ENCODE data around the gene GMDS. TPM values are rescaled to one million over a fixed set of nuclear protein-coding genes. Genes with fewer than 3 reads are reported as not detected.

The GMDS gene
- total and polyA plus RNA-seq, 2 experiments from 2014 or later = 30.1 to 36.5 TPM

DNA sequence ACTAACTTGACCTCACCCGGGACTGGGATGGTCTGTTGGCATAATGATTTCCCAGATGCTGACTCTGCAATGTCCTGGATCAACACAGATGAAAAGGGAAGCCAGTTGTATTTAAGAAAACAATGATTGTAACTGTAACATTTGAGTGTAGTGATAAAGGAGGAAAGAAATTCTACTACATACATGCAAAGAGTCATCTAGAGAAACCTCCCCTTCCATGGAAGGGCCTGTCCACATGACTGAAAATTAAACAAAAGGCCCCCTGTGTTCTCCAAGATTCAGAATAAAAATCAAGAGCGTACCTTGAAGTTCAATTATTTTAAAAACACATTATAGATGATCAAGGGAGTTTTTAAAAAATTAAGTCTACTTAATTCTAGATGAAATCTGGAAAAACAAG is 484.5 kb downstream of the GMDS start:
- H3K27ac Mint-ChIP-seq = peak overlapping the region; percentile 24; the same call in 1 of the 2 replicates
- Histone ChIP-seq H4K20me1 (replicated peaks; ENCODE audit: insufficient read depth) (no peaks in the 10 kb centered on the region), H3K79me2 (replicated peaks; ENCODE audit: insufficient read depth) (no peaks in the 10 kb centered on the region), H3K36me3 (ENCODE audit: insufficient read depth) (no peaks in the 10 kb centered on the region), H3K27ac (ENCODE audit: low read depth) (no peak overlapping the region), H3K27me3 (ENCODE audit: insufficient read depth) (no peaks in the 10 kb centered on the region), H3K4me1 (ENCODE audit: insufficient read depth) (no peaks in the 10 kb centered on the region), H3K4me2 (no peak overlapping the region), H3K4me3 (no peak overlapping the region), H2AFZ (no peak overlapping the region), H3F3A (replicated peaks; ENCODE audit: low read depth) (no peaks in the 10 kb centered on the region), H3K9me2 (ENCODE audit: insufficient read depth) (peaks cover 3% of the 10 kb centered on the region; the same call in 1 of the 2 replicates)
- ATAC-seq = no peak
- no peak overlapping the region for H3K4me3 Mint-ChIP-seq
- H3K4me1 Mint-ChIP-seq = peaks cover 7% of the 10 kb centered on the region; the same call in 2 of the 3 replicates
- H3K9me3 Mint-ChIP-seq = no peaks in the 10 kb centered on the region
- TF ChIP-seq, protein P1, sequence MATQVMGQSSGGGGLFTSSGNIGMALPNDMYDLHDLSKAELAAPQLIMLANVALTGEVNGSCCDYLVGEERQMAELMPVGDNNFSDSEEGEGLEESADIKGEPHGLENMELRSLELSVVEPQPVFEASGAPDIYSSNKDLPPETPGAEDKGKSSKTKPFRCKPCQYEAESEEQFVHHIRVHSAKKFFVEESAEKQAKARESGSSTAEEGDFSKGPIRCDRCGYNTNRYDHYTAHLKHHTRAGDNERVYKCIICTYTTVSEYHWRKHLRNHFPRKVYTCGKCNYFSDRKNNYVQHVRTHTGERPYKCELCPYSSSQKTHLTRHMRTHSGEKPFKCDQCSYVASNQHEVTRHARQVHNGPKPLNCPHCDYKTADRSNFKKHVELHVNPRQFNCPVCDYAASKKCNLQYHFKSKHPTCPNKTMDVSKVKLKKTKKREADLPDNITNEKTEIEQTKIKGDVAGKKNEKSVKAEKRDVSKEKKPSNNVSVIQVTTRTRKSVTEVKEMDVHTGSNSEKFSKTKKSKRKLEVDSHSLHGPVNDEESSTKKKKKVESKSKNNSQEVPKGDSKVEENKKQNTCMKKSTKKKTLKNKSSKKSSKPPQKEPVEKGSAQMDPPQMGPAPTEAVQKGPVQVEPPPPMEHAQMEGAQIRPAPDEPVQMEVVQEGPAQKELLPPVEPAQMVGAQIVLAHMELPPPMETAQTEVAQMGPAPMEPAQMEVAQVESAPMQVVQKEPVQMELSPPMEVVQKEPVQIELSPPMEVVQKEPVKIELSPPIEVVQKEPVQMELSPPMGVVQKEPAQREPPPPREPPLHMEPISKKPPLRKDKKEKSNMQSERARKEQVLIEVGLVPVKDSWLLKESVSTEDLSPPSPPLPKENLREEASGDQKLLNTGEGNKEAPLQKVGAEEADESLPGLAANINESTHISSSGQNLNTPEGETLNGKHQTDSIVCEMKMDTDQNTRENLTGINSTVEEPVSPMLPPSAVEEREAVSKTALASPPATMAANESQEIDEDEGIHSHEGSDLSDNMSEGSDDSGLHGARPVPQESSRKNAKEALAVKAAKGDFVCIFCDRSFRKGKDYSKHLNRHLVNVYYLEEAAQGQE (IDR thresholded peaks at IDR 0.05; ENCODE audit: unreplicated experiment) = no peak
- H3K36me3 Mint-ChIP-seq (ENCODE audit: low read depth) = no peaks in the 10 kb centered on the region
- DNase-seq (ENCODE audit: low spot score) = no peak
- H3K27me3 Mint-ChIP-seq (ENCODE audit: insufficient read depth, low read depth, poor library complexity) = no peaks in the 10 kb centered on the region

DNA sequence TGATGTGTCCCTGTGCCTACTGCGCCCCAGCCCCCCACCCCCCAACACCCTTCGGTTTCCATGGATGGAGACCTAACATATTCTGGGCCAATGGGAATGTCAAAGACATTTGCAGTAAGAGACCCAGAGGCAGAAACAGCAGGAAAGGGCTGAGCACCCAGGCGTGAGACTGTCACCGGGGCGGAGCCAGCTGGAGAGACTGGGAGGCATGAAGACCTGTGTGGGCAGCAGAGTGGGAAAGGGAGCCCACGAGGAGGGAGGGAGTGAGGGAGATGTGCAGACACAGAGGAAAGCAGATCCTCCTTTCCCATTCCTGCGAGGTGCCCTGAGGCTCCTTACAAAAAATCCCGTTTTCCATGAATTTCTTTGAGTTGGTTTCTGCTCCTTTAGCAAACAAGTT is 485.5 kb downstream of the GMDS start:
- no peaks in the 10 kb centered on the region for H3K36me3 Mint-ChIP-seq (ENCODE audit: low read depth)
- Histone ChIP-seq H3K4me3 (no peak overlapping the region), H3K36me3 (ENCODE audit: insufficient read depth) (no peaks in the 10 kb centered on the region), H3K27ac (ENCODE audit: low read depth) (no peak overlapping the region), H3K79me2 (replicated peaks; ENCODE audit: insufficient read depth) (no peaks in the 10 kb centered on the region), H3F3A (replicated peaks; ENCODE audit: low read depth) (no peaks in the 10 kb centered on the region), H3K9me2 (ENCODE audit: insufficient read depth) (peaks cover 3% of the 10 kb centered on the region; the same call in 1 of the 2 replicates), H2AFZ (no peak overlapping the region), H3K27me3 (ENCODE audit: insufficient read depth) (no peaks in the 10 kb centered on the region), H3K4me2 (no peak overlapping the region), H3K4me1 (ENCODE audit: insufficient read depth) (no peaks in the 10 kb centered on the region), H4K20me1 (replicated peaks; ENCODE audit: insufficient read depth) (no peaks in the 10 kb centered on the region)
- H3K27ac Mint-ChIP-seq = no peak overlapping the region
- no peak overlapping the region for H3K4me3 Mint-ChIP-seq
- H3K9me3 Mint-ChIP-seq = no peaks in the 10 kb centered on the region
- DNase-seq (ENCODE audit: low spot score) = no peak
- peaks cover 7% of the 10 kb centered on the region; the same call in 2 of the 3 replicates for H3K4me1 Mint-ChIP-seq
- ATAC-seq = no peak
- H3K27me3 Mint-ChIP-seq (ENCODE audit: insufficient read depth, low read depth, poor library complexity) = no peaks in the 10 kb centered on the region
- no peak for TF ChIP-seq JUNB (IDR thresholded peaks at IDR 0.05; ENCODE audit: unreplicated experiment)
- TF ChIP-seq, protein P1 (IDR thresholded peaks at IDR 0.05; ENCODE audit: unreplicated experiment) = no peak
